Sciatic nerve (tissue), 2 donors: ENCODE data around the gene AUNIP. TPM values are rescaled to one million over a fixed set of nuclear protein-coding genes. Genes with fewer than 3 reads are reported as not detected.
A peak's percentile ranks its signal among the peaks of the same experiment; 100 is the strongest.

Experiments used
- ATAC-seq: fragments of 200-7000 bp; cut with Tn5 transposase; one replicate; pipeline ENCODE4 v1.9.1; 2020; ENCODE audit warnings: mild to moderate bottlenecking, moderate library complexity
- DNase-seq: peaks from one replicate; pipeline ENCODE4 v3.0.0-alpha.2; 2020; ENCODE audit warnings: low spot score
- intact Hi-C: fragments of 100-400 bp; cut with DNase I; formaldehyde crosslinking; loops from one replicate; pipeline ENCODE4 v1.14.2; 2022
- total RNA-seq: library from RNA; stranded (reverse); fragmentation: NEBNext Ultra II Directional; extraction: Animal tissue kit (Norgen Biotek cat#: 25700); gene quantifications from one replicate; pipeline ENCODE4 v1.2.1, GENCODE V29; 2021
- donor health status: DM: no; HTN: no; CAD: no.
- donor health status: DM: no; HTN: no; CAD: no.

The AUNIP gene
- total RNA-seq, 1 donor from 2014 or later: not detected

DNA sequence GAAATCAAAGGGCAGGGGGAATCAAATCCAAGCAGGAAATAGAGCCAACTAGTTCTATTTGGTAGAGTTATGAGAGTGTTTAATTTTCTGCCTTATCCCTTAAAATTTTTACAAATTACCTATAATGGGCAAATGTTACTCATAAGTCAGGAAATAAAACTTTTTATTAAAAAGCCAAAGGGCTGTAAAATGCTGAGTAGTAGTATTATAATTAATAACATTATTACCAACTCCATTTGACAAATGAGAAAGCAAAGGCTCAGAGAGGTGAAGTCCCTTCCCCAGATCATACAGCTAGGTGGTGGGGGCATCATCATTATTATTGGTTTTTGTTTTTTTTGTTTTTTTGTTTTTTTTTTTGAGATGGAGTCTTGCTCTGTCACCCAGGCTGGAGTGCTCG lies 55.9 kb downstream of the AUNIP start:
- intact Hi-C loops: loop anchor here (5.0 kb wide), 1 partner anchor 191 kb away; no protein-coding TSS in a partner anchor
- ATAC-seq (no peak), DNase-seq (no peak)

DNA sequence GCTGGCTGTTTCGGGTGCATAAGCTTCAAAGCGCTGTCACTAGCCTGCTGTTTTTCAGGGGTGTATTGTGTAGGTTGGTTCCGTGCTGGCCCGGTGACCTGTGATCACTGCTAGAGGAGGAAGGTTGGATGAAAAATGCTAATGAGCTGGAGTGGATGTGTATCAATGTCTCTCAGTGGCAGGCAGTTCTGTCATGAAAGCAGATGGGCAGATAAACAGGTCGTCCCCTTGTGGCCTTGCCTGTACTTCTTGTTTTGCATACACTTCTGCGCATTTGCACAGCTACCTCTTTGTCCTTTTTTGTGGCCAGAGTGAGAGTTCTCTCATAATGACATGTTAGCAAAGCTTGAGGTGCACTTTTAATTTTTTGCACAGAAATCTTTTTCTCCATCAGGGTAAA lies 56.3 kb downstream of the AUNIP start:
- intact Hi-C loops: loop anchor here (5.0 kb wide), 1 partner anchor 191 kb away; no protein-coding TSS in a partner anchor

DNA sequence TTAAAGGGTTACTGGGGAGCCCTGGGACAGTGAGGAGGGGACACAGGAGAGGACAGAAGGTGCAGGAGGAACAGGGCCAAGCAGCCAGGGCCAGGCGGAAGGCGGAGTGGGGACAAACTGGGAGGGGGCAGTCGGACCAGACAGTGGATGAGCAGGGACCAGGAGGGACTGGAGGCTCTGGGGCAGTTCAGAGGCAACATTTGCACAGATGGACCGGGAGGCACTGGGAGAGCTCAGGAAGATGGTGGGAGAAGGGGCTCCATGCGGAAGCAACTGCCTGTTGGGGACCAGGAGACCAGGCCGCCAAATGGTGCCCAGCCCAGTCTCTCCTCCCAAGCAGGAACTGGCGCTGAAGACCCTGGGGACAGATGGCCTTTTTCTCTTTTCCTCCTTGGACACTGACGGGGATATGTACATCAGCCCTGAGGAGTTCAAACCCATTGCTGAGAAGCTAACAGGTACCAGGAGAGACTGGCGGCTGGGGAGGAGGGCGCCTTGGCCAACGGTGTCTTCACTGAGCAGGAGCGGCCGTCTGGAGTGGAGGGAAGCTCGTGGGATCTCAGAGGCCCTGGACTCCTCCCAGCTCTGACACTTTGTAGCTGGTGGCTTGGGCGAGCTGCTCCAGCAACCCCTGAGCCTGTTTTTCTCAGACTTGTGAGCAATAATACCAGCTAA lies 58.4 kb downstream of the AUNIP start:
- intact Hi-C loops: loop anchor here (5.0 kb wide), 1 partner anchor 189 kb away; no protein-coding TSS in a partner anchor
- ATAC-seq (peak; percentile 5), DNase-seq (peak; percentile 59)

More for the DNA sequence above, 56.3 kb downstream of the AUNIP start:
- DNase-seq (no peak), ATAC-seq (no peak)

DNA sequence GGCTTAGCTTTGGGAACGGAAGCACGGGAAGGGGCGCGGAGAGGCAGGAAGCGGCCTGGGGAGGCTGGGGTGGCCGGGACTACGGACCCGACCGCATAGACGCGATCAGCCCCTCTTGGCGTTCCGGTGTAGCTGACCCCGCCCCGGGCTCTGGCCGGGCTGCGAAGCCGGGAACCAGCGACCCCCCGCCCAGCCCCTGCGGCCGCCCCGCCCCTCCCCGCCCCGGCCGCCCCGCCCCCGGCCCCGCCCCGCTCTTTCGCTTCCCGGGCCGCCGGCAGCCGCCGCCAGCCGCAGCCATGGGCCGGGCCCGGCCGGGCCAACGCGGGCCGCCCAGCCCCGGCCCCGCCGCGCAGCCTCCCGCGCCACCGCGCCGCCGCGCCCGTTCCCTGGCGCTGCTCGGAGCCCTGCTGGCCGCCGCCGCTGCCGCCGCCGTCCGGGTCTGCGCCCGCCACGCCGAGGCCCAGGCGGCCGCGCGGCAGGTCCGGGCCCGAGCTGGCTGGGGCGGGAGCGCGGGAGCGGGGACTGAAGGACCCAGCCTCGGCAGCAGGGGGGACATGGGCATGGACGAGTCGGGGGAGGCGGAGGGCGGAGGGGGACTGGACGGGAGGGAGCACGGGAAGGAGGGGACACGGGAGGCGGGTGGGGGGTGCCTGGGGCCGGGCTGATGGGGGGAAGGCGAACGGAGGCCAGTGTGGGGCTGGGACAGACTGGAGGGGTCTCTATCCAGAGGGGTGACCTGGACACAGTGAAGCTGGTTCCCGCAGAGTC lies 59.1 kb downstream of the AUNIP start, which contains the start of gene SELENON:
TSS of gene SELENON (plus strand) at position 259 of the 768 bp plus-strand sequence. CDS start at position 297, 38 bp downstream.
- ATAC-seq (peak; percentile 64), DNase-seq (peak; percentile 80)

DNA sequence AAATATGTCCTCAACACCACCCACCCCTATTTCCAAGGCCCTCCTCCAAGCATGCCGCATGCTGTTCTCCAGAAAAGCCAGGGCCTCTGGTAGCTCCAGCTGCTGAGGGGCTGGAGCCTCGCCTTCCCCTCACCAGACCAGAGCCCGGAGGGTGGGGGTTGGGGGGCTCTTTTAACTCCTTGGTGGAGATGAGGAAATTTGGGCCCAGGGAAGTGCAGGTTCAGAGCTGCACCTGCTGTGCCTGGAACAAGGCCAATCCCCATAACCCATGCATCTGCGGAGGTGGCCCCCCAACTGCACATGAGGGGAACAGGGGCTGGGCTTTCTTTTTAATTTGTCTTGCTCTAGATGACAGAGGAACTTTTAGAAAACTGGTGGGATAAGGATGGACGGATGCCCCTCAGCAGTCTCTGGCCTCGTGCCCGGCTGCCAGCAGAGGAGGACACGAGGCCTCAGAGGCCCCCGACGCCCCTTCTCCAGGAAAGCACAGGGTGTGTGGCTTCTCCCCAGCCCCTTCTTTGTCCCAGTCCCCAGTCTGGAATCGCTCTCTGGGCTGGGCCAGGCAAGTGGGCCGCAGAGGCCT lies 59.8 kb downstream of the AUNIP start:
- intact Hi-C loops: no loop called here
- ATAC-seq: peak; percentile 7
- no peak for DNase-seq

More for the DNA sequence above, 59.1 kb downstream of the AUNIP start, which contains the start of gene SELENON:
- intact Hi-C loops: loop anchor here (5.0 kb wide), 1 partner anchor 188 kb away; no protein-coding TSS in a partner anchor

DNA sequence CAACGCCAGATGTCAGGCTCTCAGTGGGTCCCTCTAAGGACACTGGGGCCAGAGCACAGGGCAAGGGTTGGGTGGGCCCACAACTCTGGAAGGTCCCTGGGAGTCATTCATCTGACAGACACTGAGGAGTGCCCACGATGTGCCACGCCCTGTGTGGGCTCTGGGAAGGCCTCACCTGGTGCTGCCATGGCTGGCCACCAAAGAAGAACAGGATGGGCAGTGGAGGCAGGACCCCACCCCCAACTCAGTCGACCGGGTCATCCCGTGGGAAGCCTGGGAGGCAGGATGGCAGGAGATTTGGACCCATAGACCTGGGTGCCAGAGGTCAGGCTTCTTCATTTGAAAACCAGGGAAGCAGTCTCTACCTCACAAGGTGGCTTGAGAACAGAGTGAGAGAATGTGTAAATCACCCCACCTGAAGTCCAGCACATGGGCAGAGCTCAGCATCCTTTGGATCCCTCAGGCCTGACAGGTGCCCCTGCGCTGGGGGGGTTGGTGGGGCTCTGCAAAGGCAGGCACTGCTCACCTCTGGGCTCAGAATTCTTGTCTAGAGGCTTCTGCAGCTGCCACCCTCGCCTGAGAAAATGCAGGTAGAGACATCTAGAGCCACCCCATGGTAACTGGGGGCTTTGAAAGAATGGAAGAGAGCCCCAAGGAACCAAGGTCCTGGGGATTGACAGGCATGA lies 60.4 kb downstream of the AUNIP start:
- no peak for DNase-seq
- no peak for ATAC-seq
- intact Hi-C loops: no loop called here

DNA sequence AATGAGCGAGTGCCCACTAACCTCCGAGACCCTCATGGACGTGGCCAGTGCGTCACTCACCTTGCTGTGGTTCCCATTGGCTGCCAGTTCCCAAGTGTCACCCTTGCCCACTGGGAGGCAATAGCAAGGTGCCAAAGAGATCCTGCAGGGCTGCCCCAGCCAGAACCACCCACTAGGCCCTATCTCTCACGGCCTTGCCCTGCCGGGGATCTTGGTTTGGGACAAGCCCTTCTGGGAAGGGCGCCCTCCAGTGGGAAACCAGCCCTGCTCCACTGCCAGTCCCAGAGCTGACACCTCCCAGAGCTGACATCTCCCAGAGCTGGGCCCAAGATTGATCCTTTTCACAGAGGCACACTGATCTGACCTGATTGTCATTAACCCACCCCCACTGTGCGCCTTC lies 61.3 kb downstream of the AUNIP start:
- ATAC-seq: no peak
- intact Hi-C loops: no loop called here
- DNase-seq: no peak

DNA sequence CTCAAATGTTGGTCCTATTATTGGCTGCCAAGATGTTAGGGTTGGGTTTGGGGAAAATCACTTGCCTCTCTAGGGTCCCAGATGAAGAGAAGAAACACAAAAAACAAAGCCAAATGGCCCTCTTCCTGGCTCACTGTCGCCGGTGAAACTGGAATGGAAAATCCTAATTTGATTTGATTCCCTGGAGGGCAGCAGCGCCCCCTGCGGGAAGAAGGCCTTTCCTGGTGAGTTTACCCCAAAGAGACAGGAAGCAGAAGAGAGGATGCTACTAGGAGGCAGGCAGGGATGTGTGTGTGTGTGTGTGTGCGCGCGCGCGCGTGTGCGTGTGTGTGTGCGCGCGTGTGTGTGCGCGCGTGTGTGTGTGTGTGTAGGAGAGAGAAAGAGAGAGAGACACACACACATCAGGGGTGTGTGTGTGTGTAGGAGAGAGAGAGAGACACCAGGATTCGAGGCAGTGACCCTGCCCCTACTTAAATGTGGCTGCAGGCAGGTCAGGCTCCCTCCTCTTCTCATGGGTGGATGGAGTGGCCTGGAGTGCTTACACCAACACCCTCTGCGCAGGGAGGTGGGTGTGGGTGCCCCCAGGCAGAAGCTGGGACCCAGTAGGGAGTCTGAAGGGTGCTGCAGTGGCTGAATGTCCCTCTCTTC lies 62.3 kb downstream of the AUNIP start:
- ATAC-seq (peak; percentile 61), DNase-seq (peak; percentile 92)
- intact Hi-C loops: no loop called here

DNA sequence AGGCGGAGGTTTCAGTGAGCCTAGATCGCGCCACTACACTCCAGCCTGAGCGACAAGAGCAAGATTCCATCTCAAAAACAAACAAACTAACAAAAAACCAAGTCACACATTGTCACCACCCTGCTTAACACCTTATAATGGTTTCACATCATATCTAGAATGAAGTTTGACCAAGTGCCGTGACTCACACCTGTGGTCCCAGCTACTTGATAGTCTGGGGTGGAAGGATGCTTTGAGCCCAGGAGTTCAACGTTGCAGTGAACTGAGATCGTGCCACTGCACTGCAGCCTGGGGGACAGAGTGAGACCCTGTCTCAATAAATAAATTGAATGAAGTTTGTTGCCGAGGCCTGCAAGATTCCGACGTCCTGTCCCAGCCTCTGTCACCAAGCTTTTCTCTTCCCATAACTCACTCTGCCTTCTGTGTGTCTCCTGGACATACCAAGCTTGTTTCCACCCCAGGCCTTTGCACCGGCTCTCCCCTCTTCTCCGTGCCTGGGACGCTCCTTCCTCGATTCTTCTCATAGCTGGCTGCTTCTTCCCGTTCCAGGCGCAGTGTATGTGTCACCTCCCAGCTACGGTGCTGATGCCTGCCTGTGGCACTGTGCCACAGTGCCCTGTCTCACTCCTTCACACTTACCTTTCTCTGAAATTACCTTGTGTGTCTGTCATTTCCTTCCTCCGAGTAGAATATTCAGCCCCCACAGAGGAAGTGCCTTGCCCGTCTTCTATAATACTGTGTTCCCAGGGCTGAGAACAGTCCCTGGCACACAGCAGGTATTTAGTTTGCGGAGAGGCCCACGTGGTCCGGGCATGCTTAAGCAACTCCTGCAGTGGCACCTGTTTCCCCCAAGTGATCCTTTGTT lies 63.1 kb downstream of the AUNIP start:
- ATAC-seq (no peak), DNase-seq (no peak)
- intact Hi-C loops: no loop called here

DNA sequence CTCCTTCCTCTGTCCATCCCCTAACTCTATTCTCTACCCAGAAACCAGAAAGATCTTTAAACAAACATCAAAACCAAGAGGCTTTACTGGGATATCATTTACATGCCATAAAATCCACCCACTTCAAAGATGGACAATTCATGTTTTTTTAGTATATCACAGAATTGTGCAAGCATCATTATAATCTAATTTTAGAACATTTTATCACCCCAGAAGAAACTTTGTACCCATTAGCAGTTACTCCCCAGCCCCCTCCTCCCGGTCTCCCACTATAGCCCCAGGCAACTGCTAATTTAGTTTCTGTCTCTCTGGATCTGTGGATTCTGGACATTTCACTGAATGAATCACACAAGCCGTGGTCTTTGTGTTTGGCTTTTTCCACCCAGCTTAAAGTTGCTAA lies 64.0 kb downstream of the AUNIP start:
- intact Hi-C loops: no loop called here
- DNase-seq (no peak), ATAC-seq (no peak)

DNA sequence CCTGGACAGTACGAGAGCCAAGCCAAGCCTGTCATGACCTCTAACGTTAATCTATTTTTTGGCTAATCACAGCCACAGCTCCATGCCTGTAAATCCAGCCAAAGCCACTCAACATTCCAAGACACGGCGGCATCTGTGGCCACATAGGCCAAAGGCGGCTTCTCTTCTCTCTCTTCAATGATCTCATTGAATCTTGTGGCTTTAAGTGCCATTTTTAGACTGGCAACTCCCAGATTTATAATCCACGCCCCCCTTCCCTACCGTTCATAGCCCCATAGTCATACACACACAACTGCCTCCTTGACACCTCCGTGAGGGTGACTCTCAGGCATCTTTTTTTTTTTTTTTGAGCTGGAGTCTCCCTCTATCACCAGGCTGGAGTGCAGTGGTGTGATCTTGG lies 64.9 kb downstream of the AUNIP start:
- ATAC-seq (no peak), DNase-seq (no peak)
- intact Hi-C loops: no loop called here

DNA sequence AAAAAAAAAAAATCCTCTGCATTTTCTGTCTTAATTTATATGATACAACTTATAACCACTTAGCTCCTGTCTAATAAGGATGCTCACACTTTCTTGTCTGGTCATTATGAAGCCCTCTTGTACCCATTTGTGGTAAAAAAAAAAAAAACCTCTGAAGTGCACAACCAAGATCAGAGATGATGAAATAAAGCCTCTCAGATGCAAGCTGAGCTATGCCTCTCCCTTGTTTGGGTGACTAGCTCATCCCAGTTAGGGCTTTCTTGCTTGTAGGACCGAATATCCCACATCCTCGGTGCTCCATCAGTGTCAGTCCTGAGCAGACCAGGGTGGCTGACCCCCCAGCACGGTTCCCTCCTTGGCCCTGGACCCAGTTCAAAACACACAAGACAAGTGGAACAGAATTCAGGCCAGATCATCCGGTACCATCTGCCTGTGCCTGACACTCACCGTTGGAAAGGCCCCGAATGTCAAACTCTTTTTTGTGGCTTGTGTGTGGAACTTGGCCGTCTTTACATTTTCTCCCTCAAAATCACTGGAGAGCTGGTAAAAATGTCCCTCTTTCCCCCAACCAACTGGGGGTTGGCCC lies 65.6 kb downstream of the AUNIP start:
- ATAC-seq: no peak
- intact Hi-C loops: no loop called here

DNA sequence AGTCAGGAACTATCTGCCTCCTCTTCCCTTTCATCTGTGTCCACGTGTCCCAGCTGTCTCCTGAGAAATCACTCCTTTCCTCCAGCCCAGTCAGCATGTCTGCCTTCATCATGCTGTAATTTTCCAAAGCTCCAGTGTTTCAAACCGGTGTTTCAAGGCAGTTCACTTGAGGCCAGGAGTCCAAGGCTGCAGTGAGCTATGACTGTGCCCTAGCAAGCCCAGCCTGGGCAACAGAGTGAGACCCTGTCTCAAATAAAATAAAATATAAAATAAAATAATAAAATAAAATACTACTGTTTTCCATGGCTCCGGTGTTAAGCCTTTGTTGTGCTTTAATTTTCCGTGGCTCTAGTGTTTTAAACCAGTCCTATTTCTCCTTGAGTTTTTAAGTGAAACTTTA lies 67.1 kb downstream of the AUNIP start:
- intact Hi-C loops: no loop called here
- no peak for DNase-seq
- ATAC-seq: no peak

More for the DNA sequence above, 65.6 kb downstream of the AUNIP start:
- DNase-seq: no peak

DNA sequence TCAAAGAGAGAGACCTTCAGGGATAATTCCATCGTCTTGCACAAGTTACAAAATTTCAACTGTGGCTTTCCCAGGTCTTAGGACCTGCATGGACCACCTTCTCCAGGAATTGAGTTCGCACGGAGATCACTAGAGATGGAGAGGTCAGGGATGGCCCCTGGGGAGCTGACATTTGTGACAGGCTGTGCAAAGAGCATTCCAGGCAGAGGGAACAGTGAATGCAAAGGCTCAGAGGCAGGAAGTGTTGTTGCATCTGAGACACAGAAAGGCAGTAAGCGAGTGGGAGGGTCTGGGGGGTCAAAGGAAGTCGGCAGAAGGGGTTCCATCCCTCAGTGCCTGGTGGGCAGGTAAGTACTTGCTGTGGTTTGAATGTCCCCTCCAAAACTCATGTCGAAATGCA lies 68.8 kb downstream of the AUNIP start:
- intact Hi-C loops: no loop called here
- DNase-seq: no peak
- ATAC-seq: no peak

DNA sequence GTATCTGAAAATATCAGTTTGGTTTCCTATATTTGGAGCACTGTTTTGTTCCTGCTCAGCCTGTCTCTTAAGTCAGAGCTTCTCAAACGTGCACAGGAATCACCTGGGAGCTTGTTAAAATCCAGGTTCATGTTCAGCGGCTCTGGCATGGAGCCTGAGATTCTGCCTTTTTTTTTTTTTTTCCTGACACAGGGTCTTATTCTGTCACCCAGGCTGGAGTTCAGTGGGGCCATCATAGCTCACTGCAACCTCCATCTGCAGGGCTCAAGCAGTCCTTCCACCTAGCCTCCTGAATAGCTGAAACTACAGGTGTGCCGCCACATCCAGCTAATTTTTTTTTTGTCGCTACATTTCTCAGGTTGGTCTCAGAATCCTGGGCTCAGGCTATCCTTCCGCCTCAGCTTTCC lies 71.5 kb downstream of the AUNIP start:
- intact Hi-C loops: no loop called here
- no peak for ATAC-seq
- DNase-seq: no peak

DNA sequence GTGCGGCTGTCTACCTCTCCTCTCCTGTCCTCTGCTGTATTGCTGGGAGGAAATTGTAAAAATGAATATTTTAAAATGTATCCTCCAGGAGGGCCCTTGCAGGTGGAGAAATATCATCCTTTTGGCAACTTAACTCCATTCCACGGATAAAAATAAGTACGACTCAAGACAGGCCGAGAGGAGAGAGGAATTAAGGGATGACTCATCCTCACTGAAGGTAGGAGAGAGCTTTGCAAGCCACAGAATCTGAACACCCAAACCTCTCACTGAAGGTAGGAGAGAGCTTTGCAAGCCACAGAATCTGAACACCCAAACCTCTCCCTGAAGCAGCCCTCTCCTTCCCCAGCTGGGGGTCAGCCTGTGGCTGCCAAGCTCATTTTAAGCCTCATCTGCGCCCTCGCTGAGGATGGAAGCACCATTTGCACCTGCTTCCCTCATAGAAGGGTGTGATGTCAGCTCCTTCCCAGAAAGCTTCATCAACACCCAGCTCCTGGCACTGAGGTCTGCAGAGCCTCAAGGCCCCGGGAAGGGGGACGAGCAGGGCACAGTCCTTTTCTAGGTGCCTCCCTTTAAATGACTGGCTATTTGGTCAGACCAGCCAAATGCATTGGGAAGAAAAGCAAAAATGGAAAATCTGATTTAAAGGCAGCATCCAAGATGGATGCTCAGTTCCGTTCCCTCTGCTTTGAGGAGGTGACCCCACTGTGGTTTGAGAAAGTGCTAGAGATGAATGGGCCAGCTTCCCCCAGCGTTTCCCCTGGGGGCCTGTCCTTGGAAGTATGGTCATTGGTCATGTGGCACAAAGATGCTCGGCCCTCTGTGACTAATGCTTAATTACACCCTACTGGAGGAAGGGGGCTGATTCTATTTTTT lies 72.1 kb downstream of the AUNIP start:
- no peak for DNase-seq
- intact Hi-C loops: no loop called here
- no peak for ATAC-seq
